ENCODE results near the gene ADH7. TPM values are rescaled to one million over a fixed set of nuclear protein-coding genes. Genes with fewer than 3 reads are reported as not detected.

Gene ADH7
- total and polyA plus RNA-seq, 2 of the 4 experiments (the other 2 are of a cell fraction): not detected

- Histone ChIP-seq H3K9ac (ENCODE audit: low read depth, low read length) (peak overlapping the region; percentile 84; the same call in 1 of the 2 replicates), H3K27ac (ENCODE audit: insufficient read depth, low read length) (peak overlapping the region; percentile 100; the same call in 1 of the 2 replicates), H4K20me1 (ENCODE audit: insufficient read depth, low read length) (no peaks in the 10 kb centered on the region), H2BK20ac (ENCODE audit: low read depth, low read length) (peak overlapping the region; percentile 94), H2AK5ac (ENCODE audit: low read depth, low read length) (peak overlapping the region; percentile 49; the same call in 1 of the 2 replicates), H2AFZ (replicated peaks; ENCODE audit: low read length, poor library complexity) (no peak overlapping the region), H3K14ac (replicated peaks; ENCODE audit: low read depth, low read length) (peak overlapping the region; percentile 94), H3K4me3 (ENCODE audit: insufficient read depth, low read depth, low read length) (no peak overlapping the region), H2BK5ac (ENCODE audit: low read depth, low read length, poor library complexity, severe bottlenecking) (peak overlapping the region; percentile 95), H3K4me1 (ENCODE audit: control insufficient read depth, insufficient read depth, low read length) (peaks cover 6% of the 10 kb centered on the region), H3K9me1 (ENCODE audit: insufficient read depth, low read length) (no peaks in the 10 kb centered on the region; the same call in 1 of the 2 replicates), H3K18ac (ENCODE audit: low read depth, low read length) (peak overlapping the region; percentile 100), H2BK120ac (ENCODE audit: low read depth, low read length) (peak overlapping the region; percentile 98), H4K8ac (ENCODE audit: low read depth in 2 of 2, low read length in 2 of 2) (peak overlapping the region; percentile 82 to 88; a peak in 3 of 4 replicates), H3K9me3 (ENCODE audit: control insufficient read depth, insufficient read depth, low read length) (no peaks in the 10 kb centered on the region), H2BK15ac (ENCODE audit: low read depth, low read length) (peak overlapping the region; percentile 95; the same call in 2 of the 3 replicates), H4K5ac (ENCODE audit: low read depth, low read length) (peak overlapping the region; percentile 100), H2AK9ac (replicated peaks; ENCODE audit: low read depth, low read length, poor library complexity) (no peak overlapping the region), H3K36me3 (ENCODE audit: control insufficient read depth, insufficient read depth, low read length) (no peaks in the 10 kb centered on the region), H3K4me2 (ENCODE audit: low read depth, low read length) (peak overlapping the region; percentile 60; the same call in 1 of the 2 replicates), H3K23ac (ENCODE audit: low read depth, low read length) (peak overlapping the region; percentile 60; the same call in 1 of the 2 replicates), H3K79me1 (ENCODE audit: low read depth in 1 of 2, low read length in 2 of 2) (no peaks in the 10 kb centered on the region), H3K27me3 (ENCODE audit: control insufficient read depth, insufficient read depth, low read length) (no peaks in the 10 kb centered on the region), H3K4ac (ENCODE audit: low read depth, low read length) (peak overlapping the region; percentile 90), H4K91ac (ENCODE audit: insufficient read depth, low read depth, low read length) (peak overlapping the region; percentile 71), H3K56ac (ENCODE audit: extremely low read depth, insufficient read depth, low read length) (no peak overlapping the region)
- CTCF ChIA-PET: no interaction called here
- TF ChIP-seq SMC3 (IDR thresholded peaks at IDR 0.05; ENCODE audit: low read depth, low read length) (no peak), POLR2A (IDR thresholded peaks at IDR 0.05; ENCODE audit: low read depth, low read length) (no peak), BHLHE40 (IDR thresholded peaks at IDR 0.05; ENCODE audit: low read depth, low read length) (no peak), RCOR1 (IDR thresholded peaks at IDR 0.05; ENCODE audit: insufficient replicate concordance, low read length) (no peak), NFE2L2 (IDR thresholded peaks at IDR 0.05; ENCODE audit: low read depth, low read length) (no peak), CHD1 (IDR thresholded peaks at IDR 0.05; ENCODE audit: low read depth, low read length) (no peak), CTCF (conservative IDR thresholded peaks at IDR 0.05; ENCODE audit: low read depth, low read length) (no peak), RAD21 (IDR thresholded peaks at IDR 0.05; ENCODE audit: low read length) (no peak), CEBPB (IDR thresholded peaks at IDR 0.05; ENCODE audit: low read depth, low read length) (no peak), RFX5 (IDR thresholded peaks at IDR 0.05; ENCODE audit: low read depth, low read length) (no peak), FOS (IDR thresholded peaks at IDR 0.05; ENCODE audit: low read depth, low read length) (no peak), MXI1 (IDR thresholded peaks at IDR 0.05; ENCODE audit: borderline replicate concordance, low read depth, low read length) (no peak), USF2 (IDR thresholded peaks at IDR 0.05; ENCODE audit: low read depth, low read length) (no peak), MAZ (IDR thresholded peaks at IDR 0.05; ENCODE audit: borderline replicate concordance, low read depth, low read length) (no peak)
- TF ChIP-seq, protein P1, sequence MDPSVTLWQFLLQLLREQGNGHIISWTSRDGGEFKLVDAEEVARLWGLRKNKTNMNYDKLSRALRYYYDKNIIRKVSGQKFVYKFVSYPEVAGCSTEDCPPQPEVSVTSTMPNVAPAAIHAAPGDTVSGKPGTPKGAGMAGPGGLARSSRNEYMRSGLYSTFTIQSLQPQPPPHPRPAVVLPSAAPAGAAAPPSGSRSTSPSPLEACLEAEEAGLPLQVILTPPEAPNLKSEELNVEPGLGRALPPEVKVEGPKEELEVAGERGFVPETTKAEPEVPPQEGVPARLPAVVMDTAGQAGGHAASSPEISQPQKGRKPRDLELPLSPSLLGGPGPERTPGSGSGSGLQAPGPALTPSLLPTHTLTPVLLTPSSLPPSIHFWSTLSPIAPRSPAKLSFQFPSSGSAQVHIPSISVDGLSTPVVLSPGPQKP (IDR thresholded peaks at IDR 0.05; ENCODE audit: borderline replicate concordance, low read depth, low read length): no peak
- DNase-seq (peak; percentile 80), ATAC-seq (ENCODE audit: low read depth) (peak; percentile 69)
- in situ Hi-C loops (cut with MboI; ENCODE audit: low sequenced_read_pairs) (no loop called here), intact Hi-C loops (cut with micrococcal nuclease) (no loop called here), dilution Hi-C loops (cut with HindIII; ENCODE audit: low sequenced_read_pairs, unreplicated experiment) (no loop called here)
- BruUV-seq (replicated peaks): no TSS peak
- 60% methylated on average over 1 of the region's 1 CpG; no CpG with 5 or more reads in 1 of the 2 experiments for WGBS, 2 experiments (ENCODE audit: extremely low coverage in 2 of 2, insufficient read length in 1 of 2)
- POLR2A ChIA-PET (ENCODE audit: unreplicated experiment): no interaction called here
Measured at GRCh38 chr4:99390055-99390454, 45.1 kb downstream of the ADH7 start.
